GM23338 (cell line): ENCODE measurements around the gene CCDC70.

Experiments
- CTCF ChIP-seq, 2 experiments: fragments of 200-600 bp in 1 of 2; sonication (generic) in 1 of 2; conservative IDR thresholded peaks; 2 replicates each; pipeline versions ENCODE4 v1.5.1 to v1.6.1; 2016 to 2017; ENCODE audit warnings: antibody characterized with exemption in 2 of 2, low read depth in 2 of 2, mild to moderate bottlenecking in 2 of 2, moderate library complexity in 1 of 2
- EZH2 ChIP-seq: fragments of 200-600 bp; sonication (generic); IDR thresholded peaks from one replicate; pipeline ENCODE4 v1.8.0; 2017; ENCODE audit warnings: antibody characterized with exemption, mild to moderate bottlenecking, low read depth; ENCODE audit not compliant: unreplicated experiment
- EZH2phosphoT487 ChIP-seq: fragments of 200-600 bp; sonication (generic); IDR thresholded peaks from one replicate; pipeline ENCODE4 v1.8.1; 2018; ENCODE audit warnings: antibody characterized with exemption; ENCODE audit not compliant: unreplicated experiment
- TF ChIP-seq, protein P1 (sequence below): IDR thresholded peaks from 2 replicates; pipeline ENCODE4 v1.6.1; 2016; ENCODE audit warnings: antibody characterized with exemption

DNA sequence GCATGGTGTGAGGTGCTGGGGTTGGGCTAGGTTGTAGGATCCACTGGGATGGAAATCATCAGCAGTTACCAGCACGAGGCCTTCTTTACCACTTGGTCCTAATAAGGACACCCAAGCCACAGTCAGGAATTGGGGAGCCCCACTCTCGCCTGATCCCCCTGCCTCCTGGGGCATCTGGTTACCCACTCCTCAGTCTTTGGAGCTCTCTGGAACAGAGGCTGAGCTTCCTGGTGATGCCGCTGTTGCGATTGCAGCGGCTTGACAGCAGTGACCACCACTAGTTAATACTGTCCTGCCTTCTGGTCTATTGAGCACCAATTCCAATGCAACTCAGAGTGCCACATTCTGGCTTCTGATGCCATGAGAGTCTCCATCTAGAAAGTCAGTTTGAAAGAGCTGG lies 30.2 kb upstream of the CCDC70 start:
- no peak for TF ChIP-seq CTCF (conservative IDR thresholded peaks at IDR 0.05; ENCODE audit: low read depth in 2 of 2)
- TF ChIP-seq EZH2phosphoT487, result no peak
- TF ChIP-seq EZH2, result no peak
- TF ChIP-seq, protein P1, sequence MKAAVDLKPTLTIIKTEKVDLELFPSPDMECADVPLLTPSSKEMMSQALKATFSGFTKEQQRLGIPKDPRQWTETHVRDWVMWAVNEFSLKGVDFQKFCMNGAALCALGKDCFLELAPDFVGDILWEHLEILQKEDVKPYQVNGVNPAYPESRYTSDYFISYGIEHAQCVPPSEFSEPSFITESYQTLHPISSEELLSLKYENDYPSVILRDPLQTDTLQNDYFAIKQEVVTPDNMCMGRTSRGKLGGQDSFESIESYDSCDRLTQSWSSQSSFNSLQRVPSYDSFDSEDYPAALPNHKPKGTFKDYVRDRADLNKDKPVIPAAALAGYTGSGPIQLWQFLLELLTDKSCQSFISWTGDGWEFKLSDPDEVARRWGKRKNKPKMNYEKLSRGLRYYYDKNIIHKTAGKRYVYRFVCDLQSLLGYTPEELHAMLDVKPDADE, result no peak
